Neuronal stem cell (in vitro differentiated cells): ENCODE measurements around the gene MYD88.

Experiments used
- DNase-seq: peaks from one replicate; pipeline ENCODE4 v3.0.0-alpha.2; 2013; ENCODE audit warnings: low spot score
- H2AFZ ChIP-seq: one replicate; pipeline ENCODE4 v1.6.1; 2013; ENCODE audit warnings: mild to moderate bottlenecking, low read length, inconsistent platforms
- H2AK5ac ChIP-seq: 2 replicates; pipeline ENCODE4 v1.6.1; 2013; ENCODE audit warnings: low read depth, mild to moderate bottlenecking, inconsistent platforms, low read length, moderate library complexity, mixed read lengths
- H2BK120ac ChIP-seq: 2 replicates; pipeline ENCODE4 v1.6.1; 2013; ENCODE audit warnings: low read depth, mild to moderate bottlenecking, inconsistent platforms, low read length, moderate library complexity, mixed read lengths
- H2BK12ac ChIP-seq: one replicate; pipeline ENCODE4 v1.6.1; 2013; ENCODE audit warnings: low read length, inconsistent platforms
- H2BK15ac ChIP-seq: 2 replicates; pipeline ENCODE4 v1.6.1; 2013; ENCODE audit warnings: mild to moderate bottlenecking, low read length, inconsistent platforms, mixed read lengths
- H2BK5ac ChIP-seq: one replicate; pipeline ENCODE4 v1.6.1; 2013; ENCODE audit warnings: inconsistent platforms, mild to moderate bottlenecking, low read length, moderate library complexity
- H3K14ac ChIP-seq: one replicate; pipeline ENCODE4 v1.6.1; 2013; ENCODE audit warnings: low read length, inconsistent platforms
- H3K18ac ChIP-seq: 2 replicates; pipeline ENCODE4 v1.6.1; 2013; ENCODE audit warnings: low read length, inconsistent platforms
- H3K23ac ChIP-seq: 2 replicates; pipeline ENCODE4 v1.6.1; 2013; ENCODE audit warnings: low read depth, mild to moderate bottlenecking, mixed read lengths, low read length, inconsistent platforms; ENCODE audit not compliant: poor library complexity
- H3K27ac ChIP-seq: replicated peaks from 3 replicates; pipeline ENCODE4 v1.5.1; 2013; ENCODE audit warnings: low read length, inconsistent platforms
- H3K27me3 ChIP-seq, 3 experiments: 2 replicates each; pipeline ENCODE4 v1.6.1; 2013; ENCODE audit warnings: low read length in 3 of 3, mild to moderate bottlenecking in 2 of 3, inconsistent platforms in 1 of 3, low read depth in 1 of 3, mixed read lengths in 1 of 3, moderate library complexity in 1 of 3; ENCODE audit not compliant: control insufficient read depth in 3 of 3, insufficient read depth in 3 of 3
- H3K36me3 ChIP-seq, 2 donors: replicated peaks in 1 of 2; 2 replicates each; pipeline ENCODE4 v1.6.1; 2013; ENCODE audit warnings: low read length in 2 of 2; ENCODE audit not compliant: control insufficient read depth in 2 of 2, insufficient read depth in 2 of 2
- H3K4ac ChIP-seq: 2 replicates; pipeline ENCODE4 v1.6.1; 2013; ENCODE audit warnings: inconsistent platforms, mild to moderate bottlenecking, low read length, moderate library complexity
- H3K4me1 ChIP-seq, 2 donors: 1 replicate in 1 of 2; 2 replicates in 1 of 2; pipeline ENCODE4 v1.6.1; 2013; ENCODE audit warnings: low read length in 2 of 2, low read depth in 1 of 2; ENCODE audit not compliant: control insufficient read depth in 2 of 2, insufficient read depth in 1 of 2
- H3K4me2 ChIP-seq: one replicate; pipeline ENCODE4 v1.6.1; 2013; ENCODE audit warnings: mild to moderate bottlenecking, low read length, inconsistent platforms; ENCODE audit not compliant: insufficient read depth, poor library complexity, severe bottlenecking
- H3K4me3 ChIP-seq, 2 donors: 2 replicates each; pipeline ENCODE4 v1.5.1; 2013; ENCODE audit warnings: low read length in 2 of 2, mild to moderate bottlenecking in 2 of 2, inconsistent platforms in 1 of 2, moderate library complexity in 1 of 2
- H3K79me1 ChIP-seq: one replicate; pipeline ENCODE4 v1.6.1; 2013; ENCODE audit warnings: low read depth, mild to moderate bottlenecking, inconsistent platforms, low read length, moderate library complexity
- H3K9ac ChIP-seq: one replicate; pipeline ENCODE4 v1.6.1; 2013; ENCODE audit warnings: mild to moderate bottlenecking, low read depth, low read length, inconsistent platforms; ENCODE audit not compliant: poor library complexity
- H3K9me3 ChIP-seq, 2 donors: replicated peaks in 1 of 2; 2 replicates each; pipeline versions ENCODE3 to v1.6.1; 2013; ENCODE audit warnings: low read length in 2 of 2, mild to moderate bottlenecking in 2 of 2, inconsistent platforms in 1 of 2, low read depth in 1 of 2, mixed read lengths in 1 of 2, moderate library complexity in 1 of 2; ENCODE audit not compliant: control insufficient read depth in 2 of 2, insufficient read depth in 1 of 2
- H4K8ac ChIP-seq: one replicate; pipeline ENCODE4 v1.6.1; 2013; ENCODE audit warnings: low read depth, mild to moderate bottlenecking, inconsistent platforms, low read length, moderate library complexity
- H4K91ac ChIP-seq: one replicate; pipeline ENCODE4 v1.6.1; 2013; ENCODE audit warnings: low read length, low read depth, mild to moderate bottlenecking, inconsistent platforms; ENCODE audit not compliant: poor library complexity
- WGBS, 2 donors: extraction: QIAGEN DNeasy Blood & Tissue Kit; methylation state at CpG; one replicate each; pipeline ENCODE4 v1.1.7; 2013; ENCODE audit warnings: missing lambda C conversion rate in 2 of 2, mixed read lengths in 1 of 2; ENCODE audit not compliant: insufficient read length in 2 of 2, insufficient replicate concordance in 1 of 2; ENCODE audit errors: extremely low coverage in 2 of 2; 5-methylcytosine and 5-hydroxymethylcytosine counted together

Gene MYD88

GRCh38 chr3:38168151-38169026 lies 29.9 kb downstream of the MYD88 start:
- Histone ChIP-seq H3K4me2 (no peak overlapping the region), H3K4me3 (no peak overlapping the region), H3K4ac (no peak overlapping the region), H2BK12ac (no peak overlapping the region), H3K36me3 (peaks cover 0 to 3% of the 10 kb centered on the region in 2 donors), H3K27ac (no peak overlapping the region), H3K9me3 (no peaks in the 10 kb centered on the region), H3K23ac (no peak overlapping the region), H2BK120ac (no peak overlapping the region), H2BK5ac (no peak overlapping the region), H3K4me1 (peaks cover 2 to 4% of the 10 kb centered on the region in 2 donors), H3K18ac (no peak overlapping the region), H3K79me1 (peaks cover 8% of the 10 kb centered on the region), H4K8ac (no peak overlapping the region), H2BK15ac (no peak overlapping the region), H4K91ac (no peak overlapping the region), H2AFZ (no peak overlapping the region), H3K9ac (no peak overlapping the region), H3K14ac (no peak overlapping the region), H2AK5ac (no peak overlapping the region), H3K27me3 (no peaks in the 10 kb centered on the region)
- WGBS, 2 donors, result no CpG with 5 or more reads among the region's 4 CpGs
- no peak for DNase-seq

GRCh38 chr3:38169027-38169317 lies 30.5 kb downstream of the MYD88 start:
- WGBS, 2 donors, result no CpG with 5 or more reads among the region's 1 CpG
- Histone ChIP-seq H3K4me3 (no peak overlapping the region), H3K27ac (no peak overlapping the region)

GRCh38 chr3:38170722-38171121 lies 32.3 kb downstream of the MYD88 start:
- Histone ChIP-seq H3K9me3 (no peaks in the 10 kb centered on the region), H3K14ac (no peak overlapping the region), H3K27ac (no peak overlapping the region), H3K23ac (no peak overlapping the region), H3K79me1 (peaks cover 7% of the 10 kb centered on the region), H4K8ac (no peak overlapping the region), H3K27me3 (no peaks in the 10 kb centered on the region), H2BK5ac (no peak overlapping the region), H2AFZ (no peak overlapping the region), H3K4me2 (no peak overlapping the region), H3K4me1 (peaks cover 2% of the 10 kb centered on the region in 2 donors), H3K9ac (no peak overlapping the region), H2AK5ac (no peak overlapping the region), H2BK120ac (no peak overlapping the region), H3K4ac (no peak overlapping the region), H3K36me3 (peaks cover 0 to 3% of the 10 kb centered on the region in 2 donors), H3K4me3 (no peak overlapping the region), H3K18ac (no peak overlapping the region), H4K91ac (no peak overlapping the region), H2BK12ac (no peak overlapping the region), H2BK15ac (no peak overlapping the region)
- WGBS, 2 donors, result no CpG with 5 or more reads among the region's 4 CpGs
- DNase-seq, result no peak

More at GRCh38 chr3:38169027-38169317, 30.5 kb downstream of the MYD88 start:
- no peak overlapping the region for H2BK120ac ChIP-seq
- H3K4ac ChIP-seq, result no peak overlapping the region
- H3K4me2 ChIP-seq, result no peak overlapping the region
- H3K14ac ChIP-seq, result no peak overlapping the region
- no peak overlapping the region for H3K23ac ChIP-seq
- DNase-seq, result no peak
- H3K4me1 ChIP-seq, result peaks cover 2 to 4% of the 10 kb centered on the region in 2 donors
- H4K8ac ChIP-seq, result no peak overlapping the region
- H2BK12ac ChIP-seq, result no peak overlapping the region
- H2AK5ac ChIP-seq, result no peak overlapping the region
- no peaks in the 10 kb centered on the region for H3K9me3 ChIP-seq
- H2AFZ ChIP-seq, result no peak overlapping the region
- no peak overlapping the region for H3K9ac ChIP-seq
- H3K27me3 ChIP-seq, result no peaks in the 10 kb centered on the region
- H3K18ac ChIP-seq, result no peak overlapping the region
- H2BK15ac ChIP-seq, result no peak overlapping the region
- H2BK5ac ChIP-seq, result no peak overlapping the region
- H4K91ac ChIP-seq, result no peak overlapping the region
- H3K36me3 ChIP-seq, result peaks cover 0 to 3% of the 10 kb centered on the region in 2 donors
- peaks cover 8% of the 10 kb centered on the region for H3K79me1 ChIP-seq

GRCh38 chr3:38171622-38172021 lies 33.2 kb downstream of the MYD88 start:
- no peak overlapping the region for H2BK120ac ChIP-seq
- H3K27ac ChIP-seq, result no peak overlapping the region
- H3K4me3 ChIP-seq, result no peak overlapping the region
- H3K14ac ChIP-seq, result no peak overlapping the region
- H4K8ac ChIP-seq, result no peak overlapping the region
- no peak overlapping the region for H3K9ac ChIP-seq
- no peak overlapping the region for H2BK5ac ChIP-seq
- H2BK12ac ChIP-seq, result no peak overlapping the region
- WGBS, 2 donors, result no CpG with 5 or more reads among the region's 2 CpGs
- peaks cover 2% of the 10 kb centered on the region for H3K79me1 ChIP-seq
- H3K4me1 ChIP-seq, result peaks cover 0 to 2% of the 10 kb centered on the region in 2 donors
- no peak overlapping the region for H3K18ac ChIP-seq
- no peaks in the 10 kb centered on the region for H3K27me3 ChIP-seq
- peaks cover 0 to 3% of the 10 kb centered on the region in 2 donors for H3K36me3 ChIP-seq
- no peak for DNase-seq
- H2AK5ac ChIP-seq, result no peak overlapping the region
- H2AFZ ChIP-seq, result no peak overlapping the region
- H3K4me2 ChIP-seq, result no peak overlapping the region
- no peak overlapping the region for H2BK15ac ChIP-seq
- no peak overlapping the region for H3K4ac ChIP-seq
- no peak overlapping the region for H4K91ac ChIP-seq
- H3K23ac ChIP-seq, result no peak overlapping the region
- no peaks in the 10 kb centered on the region for H3K9me3 ChIP-seq
